CD4-positive, alpha-beta T cell treated with Interleukin-17A for 1 hour (primary cell): ENCODE data around the gene NR3C1.

Experiments
- DNase-seq: peaks from one replicate; pipeline ENCODE4 v3.0.0-alpha.2; 2020

The NR3C1 gene

GRCh38 chr5:143425835-143426234, 22.3 kb upstream of the NR3C1 start:
- DNase-seq, result no peak

GRCh38 chr5:143418140-143418866, 14.8 kb upstream of the NR3C1 start:
- DNase-seq, result no peak

GRCh38 chr5:143417503-143418139, 14.1 kb upstream of the NR3C1 start:
- DNase-seq, result no peak

- DNase-seq, result no peak
Measured at GRCh38 chr5:143416411-143416810, 12.9 kb upstream of the NR3C1 start.

- no peak for DNase-seq
Measured at GRCh38 chr5:143413958-143414669, 10.6 kb upstream of the NR3C1 start.

- DNase-seq, result no peak
Measured at GRCh38 chr5:143412661-143413342, 9.3 kb upstream of the NR3C1 start.

GRCh38 chr5:143409926-143410325, 6.4 kb upstream of the NR3C1 start:
- DNase-seq, result peak; percentile 50

GRCh38 chr5:143406408-143406807, 2.9 kb upstream of the NR3C1 start:
- no peak for DNase-seq

- DNase-seq, result no peak
Measured at GRCh38 chr5:143405849-143406098, 2.3 kb upstream of the NR3C1 start.

GRCh38 chr5:143405063-143405848, 1.8 kb upstream of the NR3C1 start:
- peak; percentile 94 for DNase-seq

GRCh38 chr5:143404416-143405062, 1.1 kb upstream of the NR3C1 start:
- peak; percentile 77 for DNase-seq

GRCh38 chr5:143403334-143403592, 223 bp downstream of the NR3C1 start:
- DNase-seq, result no peak

- peak; percentile 59 for DNase-seq
Measured at GRCh38 chr5:143402553-143403333, 743 bp downstream of the NR3C1 start.

GRCh38 chr5:143402017-143402552, 1.4 kb downstream of the NR3C1 start:
- DNase-seq, result peak; percentile 64

- DNase-seq, result no peak
Measured at GRCh38 chr5:143401227-143402016, 2.1 kb downstream of the NR3C1 start.

- DNase-seq, result no peak
Measured at GRCh38 chr5:143400541-143401226, 2.8 kb downstream of the NR3C1 start.

GRCh38 chr5:143399616-143400540, 3.6 kb downstream of the NR3C1 start:
- DNase-seq, result no peak

GRCh38 chr5:143398451-143399237, 4.8 kb downstream of the NR3C1 start:
- DNase-seq, result no peak
